ENCODE data around the gene LSS.
"Not testable (repeated sequence)": the region's sequence is repeated elsewhere in the genome, so short reads cannot be mapped to it uniquely, and the experiment has no call there.

Gene LSS

GRCh38 chr21:46141767-46142581 is 86.6 kb downstream of the LSS start:
- in situ Hi-C loops (cut with HindIII; ENCODE audit: low sequenced_read_pairs): no loop called here

GRCh38 chr21:46140352-46141003 is 88.1 kb downstream of the LSS start:
- in situ Hi-C loops (cut with HindIII; ENCODE audit: low sequenced_read_pairs): not testable (repeated sequence)

- in situ Hi-C loops (cut with HindIII; ENCODE audit: low sequenced_read_pairs): no loop called here
These were observed 88.9 kb downstream of the LSS start for GRCh38 chr21:46139686-46140085.

- in situ Hi-C loops (cut with HindIII; ENCODE audit: low sequenced_read_pairs): no loop called here
These were observed 90.1 kb downstream of the LSS start for GRCh38 chr21:46138383-46138970.

Measured in DLD1 (cell line).